NCI-H1092 (cell line): ENCODE measurements around the gene HOXC5.
A peak's percentile ranks its signal among the peaks of the same experiment; 100 is the strongest.
"Not testable (repeated sequence)": the region's sequence is repeated elsewhere in the genome, so short reads cannot be mapped to it uniquely, and the experiment has no call there.

Source experiments
- DNase-seq: peaks from one replicate; lab custom pipeline; 2025; lab: John Stamatoyannopoulos, UW

The HOXC5 gene

DNA sequence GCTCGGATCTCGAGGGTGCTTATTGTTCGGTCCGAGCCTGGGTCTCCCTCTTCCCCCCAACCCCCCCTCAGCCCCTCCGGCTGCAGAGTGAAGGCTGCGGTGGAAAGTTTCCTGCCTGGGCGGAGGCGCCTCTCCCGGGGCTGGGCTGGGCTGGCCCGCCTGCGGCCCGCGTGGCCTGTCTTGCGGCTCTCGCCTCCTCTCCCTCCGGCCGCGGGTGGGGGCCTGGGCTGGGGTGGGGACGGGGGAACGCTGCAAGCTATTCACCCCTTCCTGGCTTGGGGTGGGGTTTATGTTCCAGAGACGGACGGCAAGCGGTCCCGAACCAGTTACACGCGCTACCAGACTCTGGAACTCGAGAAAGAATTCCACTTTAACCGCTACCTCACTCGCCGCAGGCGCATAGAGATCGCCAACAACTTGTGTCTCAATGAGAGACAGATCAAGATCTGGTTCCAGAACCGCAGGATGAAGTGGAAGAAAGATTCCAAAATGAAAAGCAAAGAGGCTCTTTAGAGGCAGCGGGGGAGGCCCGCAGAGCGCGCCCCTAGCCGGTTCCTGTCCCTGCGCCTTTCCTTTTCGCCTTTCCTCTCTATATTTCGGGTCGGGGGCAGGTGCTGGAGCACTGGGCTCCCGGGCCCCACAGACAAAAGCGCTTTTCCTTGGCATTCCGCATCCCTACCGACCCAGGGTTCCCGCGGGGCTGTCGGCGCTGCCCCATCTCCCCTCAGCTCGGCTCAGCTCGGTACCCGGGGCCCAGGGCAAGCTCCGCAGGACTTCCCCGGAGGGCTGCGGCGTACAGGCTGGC lies 1.3 kb downstream of the HOXC5 start:
- DNase-seq, result no peak

DNA sequence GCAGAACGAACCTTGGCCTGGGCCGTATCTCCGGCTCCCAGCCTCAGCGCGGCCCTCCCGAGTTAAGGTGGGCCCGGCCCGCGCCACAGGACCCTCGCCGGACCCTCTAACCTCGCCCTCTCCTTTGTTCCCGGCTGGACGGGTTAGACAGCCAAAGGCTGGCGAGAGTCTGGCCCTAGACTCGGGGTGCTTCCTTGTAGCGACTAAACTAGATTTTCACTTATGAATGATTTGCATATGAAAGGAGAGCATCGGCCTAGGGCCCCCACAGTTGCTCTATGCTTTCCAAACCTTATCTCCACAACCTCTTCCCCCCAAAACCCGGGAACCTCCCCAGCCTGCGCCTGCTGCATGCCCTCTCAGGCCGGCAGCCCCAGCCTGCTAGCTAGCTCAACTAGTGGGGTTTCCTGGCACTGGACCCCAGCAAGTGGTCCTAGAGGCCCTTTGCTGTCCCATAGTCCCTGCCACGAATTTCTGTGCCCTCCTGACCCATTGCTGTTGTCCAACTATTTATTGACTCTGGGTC lies 2.0 kb downstream of the HOXC5 start:
- no peak for DNase-seq

DNA sequence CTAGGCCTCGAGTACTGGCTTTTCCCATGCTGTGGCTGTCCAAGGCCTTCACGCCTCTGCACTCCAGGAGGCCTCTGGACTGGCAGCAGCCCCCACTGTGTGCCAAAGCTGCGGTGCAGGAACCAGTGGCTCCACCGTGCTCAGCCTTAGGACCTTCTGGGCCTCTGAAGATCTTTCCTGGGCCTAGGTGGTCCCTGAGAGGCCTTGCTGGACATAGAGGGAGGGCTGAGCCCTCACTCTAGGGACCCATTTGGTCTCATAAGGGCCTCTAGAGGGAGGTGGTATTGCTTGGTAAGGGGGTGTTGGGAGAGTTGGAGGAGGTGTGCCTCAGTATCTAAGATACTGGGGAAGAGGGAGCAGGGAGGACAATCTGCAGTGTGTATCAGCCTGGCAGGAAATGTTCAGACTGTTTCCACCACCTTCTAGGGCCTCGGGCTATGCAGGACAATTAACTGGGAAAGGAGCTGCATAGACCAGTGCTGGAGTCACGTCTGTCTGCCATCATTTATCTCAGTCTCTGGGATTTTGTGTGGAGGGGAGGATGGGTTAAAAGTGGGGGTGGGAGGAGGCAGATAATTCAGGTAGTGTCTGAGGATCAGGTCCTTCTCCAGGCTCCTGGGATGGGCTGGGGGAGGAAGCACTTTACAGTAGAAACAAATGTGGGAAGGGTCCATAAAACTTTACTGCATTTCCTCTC lies 2.9 kb downstream of the HOXC5 start:
- no peak for DNase-seq

- peak; percentile 61 for DNase-seq
Observed at GRCh38 chr12:54036620-54037359, 3.9 kb downstream of the HOXC5 start.

- no peak for DNase-seq
Observed at GRCh38 chr12:54037360-54038283, 4.8 kb downstream of the HOXC5 start.

DNA sequence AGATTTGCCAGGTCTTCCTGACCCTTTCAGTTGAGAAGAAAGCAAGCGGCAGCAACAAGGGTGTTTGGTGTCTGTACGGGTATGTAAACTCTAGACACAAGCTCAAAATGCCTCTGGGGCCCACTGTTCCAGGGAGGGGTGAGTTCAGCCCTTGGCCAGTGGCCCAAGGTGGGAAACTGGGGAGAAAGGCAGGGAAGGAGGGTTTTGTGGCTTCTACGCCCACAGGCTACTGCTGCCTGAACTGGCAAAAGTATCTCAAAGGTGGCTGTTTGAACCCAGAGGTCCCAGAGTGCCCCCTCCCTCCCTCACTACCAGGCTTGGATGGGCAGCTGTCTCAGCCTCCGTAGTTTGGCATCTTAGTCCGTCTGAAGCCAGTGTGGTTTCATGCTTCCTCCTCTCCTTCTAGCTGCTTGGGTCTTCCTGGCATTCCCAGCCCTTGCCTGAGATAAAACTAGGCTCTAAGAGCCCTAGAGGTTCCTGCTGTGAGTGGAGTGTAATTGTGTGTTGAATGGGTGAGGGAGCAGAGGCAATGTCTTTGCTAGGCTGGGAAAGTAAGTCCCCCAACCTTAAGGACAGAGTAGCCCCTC lies 5.5 kb downstream of the HOXC5 start:
- peak; percentile 70 for DNase-seq

DNA sequence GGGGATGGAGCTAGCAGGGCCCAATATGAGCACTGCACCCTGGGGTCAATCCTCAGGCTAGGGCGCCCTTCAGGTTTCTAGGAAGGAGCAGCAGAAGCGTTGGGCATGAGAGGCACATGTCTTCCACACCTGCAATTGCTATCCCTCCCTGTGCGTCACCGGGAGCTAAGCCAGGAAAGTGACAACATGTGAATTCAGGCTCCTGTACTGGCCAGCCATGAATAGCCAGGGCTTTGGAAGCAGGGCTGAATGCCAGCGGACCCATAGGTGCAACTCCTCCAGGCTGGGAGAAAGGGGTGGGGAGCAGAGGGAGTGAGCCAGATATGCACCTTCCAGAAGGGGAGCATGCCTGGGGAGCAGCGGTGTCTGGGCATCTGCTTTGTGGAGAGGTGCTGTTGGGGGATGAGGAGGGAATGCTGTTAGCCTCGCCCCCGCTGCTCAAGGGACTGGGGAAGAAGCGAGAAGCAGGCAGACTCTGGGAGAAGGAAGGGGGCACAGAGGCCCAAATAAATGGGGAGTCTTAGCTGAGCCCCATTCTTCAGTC lies 6.1 kb downstream of the HOXC5 start:
- peak; percentile 83 for DNase-seq

GRCh38 chr12:54039417-54040147 lies 6.7 kb downstream of the HOXC5 start:
- DNase-seq, result no peak

DNA sequence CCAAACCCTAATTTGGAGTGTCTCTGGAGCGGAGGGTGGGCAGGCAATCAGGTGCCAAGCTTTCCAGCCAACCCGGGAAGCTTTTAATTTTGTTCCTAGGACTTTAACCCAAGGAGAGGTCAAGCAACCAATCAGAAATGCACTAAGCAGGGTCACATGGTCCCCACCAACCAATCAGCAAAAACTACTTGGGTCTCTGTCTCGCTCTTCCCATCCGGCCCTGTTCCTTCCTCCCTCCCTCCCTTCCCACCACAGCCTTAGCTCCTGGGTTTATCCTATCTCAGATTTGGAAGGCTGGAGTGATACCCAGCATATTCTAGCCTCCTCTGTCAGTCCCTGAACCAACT lies 7.3 kb downstream of the HOXC5 start:
- DNase-seq, result no peak

- no peak for DNase-seq
Observed at GRCh38 chr12:54040648-54041047, 7.8 kb downstream of the HOXC5 start.

DNA sequence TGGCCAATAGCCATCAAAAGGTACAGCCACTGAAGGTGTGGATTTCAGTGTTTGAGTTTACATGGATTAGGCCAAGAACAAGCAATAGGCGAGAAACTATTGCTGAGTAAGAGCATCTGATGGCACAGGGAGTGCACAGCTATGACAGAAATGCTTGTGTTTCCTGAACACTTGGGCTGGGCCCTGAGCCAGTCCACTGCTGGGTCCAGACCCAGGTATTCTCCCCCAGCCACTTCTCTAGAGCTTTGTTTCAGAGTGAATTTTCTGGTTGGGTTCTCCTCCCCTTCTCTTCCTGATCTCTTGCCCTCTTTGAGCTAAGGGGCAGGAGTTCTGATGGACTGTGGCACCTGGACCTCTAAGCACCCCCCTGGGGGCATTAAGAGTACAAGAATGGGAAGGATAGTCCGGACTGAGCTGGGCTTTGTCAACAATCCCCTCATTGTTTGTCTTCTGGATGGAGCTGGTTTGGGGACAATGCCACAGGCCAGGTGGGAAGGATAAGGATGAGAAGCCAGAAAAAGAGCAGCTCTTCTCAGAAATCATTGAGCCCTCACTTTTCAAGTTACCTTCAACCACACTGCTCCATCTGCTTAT lies 8.3 kb downstream of the HOXC5 start:
- DNase-seq, result no peak

- not testable (repeated sequence) for DNase-seq
Observed at GRCh38 chr12:54042033-54042432, 9.2 kb downstream of the HOXC5 start.

DNA sequence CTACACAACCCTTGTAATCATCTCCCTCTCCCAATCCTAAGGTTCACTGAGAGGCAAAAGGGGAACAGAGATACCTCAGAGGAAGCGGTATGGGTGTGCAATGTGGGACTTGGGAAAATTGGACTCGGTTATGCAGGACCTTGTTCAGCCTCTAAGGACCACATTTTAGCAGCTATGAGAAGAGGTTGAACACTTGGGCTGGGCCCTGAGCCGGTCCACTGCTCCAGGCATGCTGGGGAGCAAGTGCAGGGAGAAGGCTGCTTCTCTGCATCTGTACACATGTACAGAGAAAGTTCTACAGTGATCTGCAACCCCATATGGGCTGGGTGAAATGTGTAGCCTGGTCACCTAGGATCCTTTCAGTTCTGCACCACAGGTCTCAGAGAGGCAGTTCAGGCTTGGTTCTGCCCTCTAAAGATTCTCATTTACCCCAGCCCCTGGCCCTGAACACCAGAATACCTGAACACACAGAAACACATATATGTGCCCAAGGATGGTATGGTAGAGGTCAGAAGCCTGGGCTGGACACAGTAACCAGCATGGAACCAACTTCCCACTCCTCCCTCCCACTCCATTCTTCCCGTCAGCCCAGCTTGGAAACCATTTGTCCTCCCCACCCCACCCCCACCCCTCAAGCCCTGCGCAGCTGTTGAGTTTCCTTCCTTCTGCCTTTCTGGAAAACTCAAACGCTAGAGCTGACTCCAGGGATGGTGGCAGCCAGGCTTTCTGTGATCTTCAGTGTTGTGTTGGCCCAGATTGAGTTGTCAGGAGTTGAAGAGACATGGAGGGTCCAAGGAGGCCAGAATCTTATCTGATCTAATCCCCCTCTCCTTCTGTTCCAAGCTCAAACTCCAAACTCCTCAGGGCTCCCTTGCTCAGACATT lies 10.4 kb downstream of the HOXC5 start:
- no peak for DNase-seq

GRCh38 chr12:54044425-54045103 lies 11.7 kb downstream of the HOXC5 start:
- DNase-seq, result no peak

GRCh38 chr12:54045401-54045800 lies 12.6 kb downstream of the HOXC5 start:
- no peak for DNase-seq

- no peak for DNase-seq
Observed at GRCh38 chr12:54045868-54046521, 13.1 kb downstream of the HOXC5 start.

DNA sequence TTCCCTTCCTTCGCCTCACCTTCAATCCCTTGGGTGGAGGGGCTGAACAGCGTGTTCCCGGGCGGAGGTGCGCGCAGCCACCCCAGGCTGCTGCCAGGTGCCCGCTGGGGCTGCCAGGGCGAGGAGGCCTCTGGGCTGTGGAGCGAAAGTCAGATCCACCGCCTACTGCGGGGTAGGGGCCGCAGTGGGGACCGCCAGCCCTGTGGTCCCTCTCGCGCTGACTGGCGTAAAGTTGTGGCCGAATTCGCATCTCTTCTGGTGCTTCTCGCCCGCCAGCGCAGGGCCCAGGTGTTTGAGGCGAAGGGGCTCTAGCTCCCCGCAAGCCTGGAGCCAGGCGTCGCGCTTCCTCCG lies 13.9 kb downstream of the HOXC5 start:
- DNase-seq, result no peak
